HEK293T (cell line): ENCODE measurements around the gene MYOZ2.
"Not testable (repeated sequence)": the region's sequence is repeated elsewhere in the genome, so short reads cannot be mapped to it uniquely, and the experiment has no call there.

ENCODE experiments used
- CTCF ChIA-PET: fragments of 350-600 bp; formaldehyde crosslinking; extraction: SDS; loops from one replicate; lab custom pipeline; 2021; ENCODE audit warnings: antibody characterized with exemption, inconsistent platforms; lab: Yijun Ruan, JAX
- POLR2A ChIA-PET: fragments of 350-600 bp; formaldehyde crosslinking; extraction: SDS; loops from one replicate; lab custom pipeline; 2020; ENCODE audit warnings: antibody characterized with exemption, inconsistent platforms; lab: Yijun Ruan, JAX
- DNase-seq: peaks from one replicate; pipeline ENCODE4 v3.0.0; 2012; ENCODE audit warnings: mixed read lengths; ENCODE audit errors: extremely low spot score
- ARNT ChIP-seq: fragments of 450-650 bp; IDR thresholded peaks from 2 replicates; pipeline ENCODE4 v1.6.1; 2017; ENCODE audit warnings: mild to moderate bottlenecking
- BHLHE40 ChIP-seq: fragments of 450-650 bp; IDR thresholded peaks from 2 replicates; pipeline ENCODE4 v1.6.1; 2016; ENCODE audit warnings: mild to moderate bottlenecking, moderate library complexity, borderline replicate concordance
- CTBP1 ChIP-seq: fragments of 450-650 bp; IDR thresholded peaks from 2 replicates; pipeline ENCODE4 v1.6.1; 2016; ENCODE audit warnings: borderline replicate concordance
- ELF4 ChIP-seq: fragments of 450-650 bp; IDR thresholded peaks from 2 replicates; pipeline ENCODE4 v1.6.1; 2017; ENCODE audit warnings: antibody characterized with exemption
- FOXA1 ChIP-seq: fragments of 450-650 bp; IDR thresholded peaks from 2 replicates; pipeline ENCODE4 v1.6.1; 2016; ENCODE audit warnings: mild to moderate bottlenecking
- FOXK2 ChIP-seq: fragments of 450-650 bp; IDR thresholded peaks from 2 replicates; pipeline ENCODE4 v1.6.1; 2016; ENCODE audit warnings: mild to moderate bottlenecking
- FOXM1 ChIP-seq: fragments of 450-650 bp; IDR thresholded peaks from 2 replicates; pipeline ENCODE4 v1.6.1; 2017; ENCODE audit warnings: mild to moderate bottlenecking, borderline replicate concordance
- HDGF ChIP-seq: fragments of 450-650 bp; IDR thresholded peaks from 2 replicates; pipeline ENCODE4 v1.6.1; 2017; ENCODE audit warnings: antibody characterized with exemption, borderline replicate concordance
- L3MBTL2 ChIP-seq: fragments of 450-650 bp; conservative IDR thresholded peaks from 2 replicates; pipeline ENCODE4 v1.6.1; 2016; ENCODE audit warnings: mild to moderate bottlenecking
- LEF1 ChIP-seq: fragments of 450-650 bp; IDR thresholded peaks from 2 replicates; pipeline ENCODE4 v1.6.1; 2017; ENCODE audit warnings: mild to moderate bottlenecking, borderline replicate concordance
- NFRKB ChIP-seq: fragments of 450-650 bp; IDR thresholded peaks from 2 replicates; pipeline ENCODE4 v1.6.1; 2016; ENCODE audit warnings: mild to moderate bottlenecking, moderate library complexity
- SP1 ChIP-seq: fragments of 450-650 bp; IDR thresholded peaks from 2 replicates; pipeline ENCODE4 v1.6.1; 2017
- SUZ12 ChIP-seq: fragments of 450-650 bp; IDR thresholded peaks from 2 replicates; pipeline ENCODE4 v1.6.1; 2016; ENCODE audit warnings: mild to moderate bottlenecking
- TARDBP ChIP-seq: fragments of 450-650 bp; IDR thresholded peaks from 2 replicates; pipeline ENCODE4 v1.6.1; 2016
- ZNF384 ChIP-seq: fragments of 450-650 bp; IDR thresholded peaks from 2 replicates; pipeline ENCODE4 v1.6.1; 2016
- TF ChIP-seq, protein P1 (sequence below): fragments of 450-650 bp; IDR thresholded peaks from 2 replicates; pipeline ENCODE4 v1.6.1; 2016

MYOZ2 gene

GRCh38 chr4:119136546-119136945 lies 914 bp downstream of the MYOZ2 start:
- ChIA-PET CTCF (no interaction called here), POLR2A (interaction anchor here (1.1 kb wide), 1 partner anchor 76 kb away, joined by 6 read pairs; the partner anchor contains the start of gene USP53)
- TF ChIP-seq L3MBTL2: no peak
- TF ChIP-seq, protein P1, sequence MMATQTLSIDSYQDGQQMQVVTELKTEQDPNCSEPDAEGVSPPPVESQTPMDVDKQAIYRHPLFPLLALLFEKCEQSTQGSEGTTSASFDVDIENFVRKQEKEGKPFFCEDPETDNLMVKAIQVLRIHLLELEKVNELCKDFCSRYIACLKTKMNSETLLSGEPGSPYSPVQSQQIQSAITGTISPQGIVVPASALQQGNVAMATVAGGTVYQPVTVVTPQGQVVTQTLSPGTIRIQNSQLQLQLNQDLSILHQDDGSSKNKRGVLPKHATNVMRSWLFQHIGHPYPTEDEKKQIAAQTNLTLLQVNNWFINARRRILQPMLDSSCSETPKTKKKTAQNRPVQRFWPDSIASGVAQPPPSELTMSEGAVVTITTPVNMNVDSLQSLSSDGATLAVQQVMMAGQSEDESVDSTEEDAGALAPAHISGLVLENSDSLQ: no peak
- no peak for TF ChIP-seq LEF1
- no peak for TF ChIP-seq ZNF384
- no peak for TF ChIP-seq SUZ12
- no peak for TF ChIP-seq ELF4
- no peak for TF ChIP-seq CTBP1
- TF ChIP-seq TARDBP: no peak
- TF ChIP-seq NFRKB: no peak
- no peak for TF ChIP-seq HDGF
- TF ChIP-seq BHLHE40: no peak
- TF ChIP-seq FOXA1: no peak
- TF ChIP-seq SP1: no peak
- TF ChIP-seq FOXK2: no peak
- TF ChIP-seq FOXM1: no peak
- no peak for DNase-seq

GRCh38 chr4:119138046-119138445 lies 2.4 kb downstream of the MYOZ2 start:
- no peak for DNase-seq
- ChIA-PET CTCF (interaction anchor here (0.7 kb wide), 1 partner anchor 71 kb away, joined by 3 read pairs; no protein-coding TSS in a partner anchor), POLR2A (interaction anchor here (1.2 kb wide), 1 partner anchor 74 kb away, joined by 3 read pairs; the partner anchor contains the start of gene USP53)
- TF ChIP-seq SP1 (no peak), HDGF (no peak), NFRKB (no peak), SUZ12 (no peak), FOXA1 (no peak), ELF4 (no peak), CTBP1 (no peak), LEF1 (no peak), FOXM1 (no peak), ARNT (no peak), FOXK2 (no peak), TARDBP (no peak), ZNF384 (no peak), L3MBTL2 (no peak), BHLHE40 (no peak)
- TF ChIP-seq, protein P1: no peak

DNA sequence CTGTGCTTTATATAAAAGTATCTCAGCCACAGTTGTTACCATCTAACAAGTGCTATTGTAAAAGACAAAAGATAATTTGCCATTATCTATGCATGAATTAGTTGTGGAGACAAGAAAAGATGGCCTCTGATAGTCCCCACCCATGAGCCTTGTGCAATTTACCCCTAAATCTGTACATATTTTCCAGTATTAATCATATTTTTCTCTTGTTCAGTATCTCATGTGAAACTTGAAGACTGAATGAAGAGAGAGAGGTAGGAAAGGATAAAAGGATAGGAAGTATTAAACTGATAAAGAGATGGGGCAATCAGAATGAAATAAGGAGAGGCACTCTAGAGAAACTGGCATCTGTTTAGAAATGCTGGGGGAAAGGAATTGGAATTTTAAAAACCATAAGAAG lies 3.7 kb downstream of the MYOZ2 start:
- DNase-seq: no peak
- TF ChIP-seq FOXM1 (no peak), L3MBTL2 (no peak), SP1 (no peak), SUZ12 (no peak), CTBP1 (no peak), BHLHE40 (no peak), ELF4 (no peak), HDGF (no peak), ARNT (no peak), LEF1 (no peak), TARDBP (no peak), NFRKB (no peak), FOXA1 (no peak), ZNF384 (no peak), FOXK2 (no peak)
- TF ChIP-seq, protein P1: no peak
- POLR2A ChIA-PET: interaction anchor here (1.5 kb wide), 1 partner anchor 73 kb away, joined by 5 read pairs; the partner anchor contains the start of gene USP53
- CTCF ChIA-PET: no interaction called here

DNA sequence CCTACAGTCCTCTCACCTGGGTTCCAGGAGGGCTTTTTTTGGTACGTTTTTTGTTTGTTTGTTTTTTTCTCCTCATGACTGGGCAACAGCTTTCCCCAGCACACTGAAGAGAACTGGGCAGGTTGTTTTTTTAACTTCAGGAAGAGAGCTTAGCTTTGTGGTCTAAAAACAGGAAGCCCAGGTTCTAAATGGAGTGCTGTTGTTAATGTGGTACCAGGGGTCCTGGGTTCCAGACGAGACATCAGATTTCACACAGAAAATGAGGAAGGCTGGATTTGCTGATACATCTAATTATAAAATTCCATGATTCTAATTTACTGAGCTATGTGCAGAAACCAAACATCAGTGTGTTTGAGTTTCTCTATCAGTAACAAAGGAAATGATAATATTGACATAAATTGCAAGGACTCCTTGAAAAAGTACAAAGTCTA lies 4.2 kb downstream of the MYOZ2 start:
- CTCF ChIA-PET: no interaction called here
- no peak for DNase-seq
- POLR2A ChIA-PET: interaction anchor here (1.5 kb wide), 1 partner anchor 73 kb away, joined by 5 read pairs; the partner anchor contains the start of gene USP53
- TF ChIP-seq SUZ12: no peak
- no peak for TF ChIP-seq ZNF384
- no peak for TF ChIP-seq HDGF
- TF ChIP-seq, protein P1: no peak
- no peak for TF ChIP-seq LEF1

- POLR2A ChIA-PET, CTCF ChIA-PET, DNase-seq: not testable (repeated sequence)
Observed at GRCh38 chr4:119141283-119141682, 5.7 kb downstream of the MYOZ2 start.

DNA sequence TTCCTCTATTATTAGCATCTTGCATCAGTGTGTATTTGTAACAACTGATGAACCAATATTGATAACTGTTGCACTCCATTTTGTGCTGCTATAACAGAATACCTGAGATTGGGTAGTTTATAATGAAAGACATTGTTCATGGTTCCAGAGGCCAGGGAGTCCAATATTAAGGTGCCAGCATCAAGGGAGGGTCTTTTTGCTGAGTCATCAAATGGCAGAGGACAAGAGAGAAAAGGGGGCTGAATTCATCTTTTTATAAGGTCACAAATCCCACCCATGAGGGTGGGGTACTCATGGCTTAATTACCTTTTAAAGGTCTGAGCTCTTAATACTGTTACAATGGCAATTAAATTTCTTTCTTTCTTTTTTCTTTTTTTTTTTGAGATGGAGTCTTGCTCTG lies 7.2 kb downstream of the MYOZ2 start:
- POLR2A ChIA-PET: no interaction called here
- no peak for TF ChIP-seq HDGF
- TF ChIP-seq SUZ12: no peak
- no peak for TF ChIP-seq FOXA1
- TF ChIP-seq ELF4: no peak
- no peak for TF ChIP-seq L3MBTL2
- TF ChIP-seq BHLHE40: no peak
- no peak for TF ChIP-seq TARDBP
- TF ChIP-seq LEF1: no peak
- TF ChIP-seq, protein P1: no peak
- no peak for TF ChIP-seq ARNT
- TF ChIP-seq SP1: no peak
- no peak for TF ChIP-seq NFRKB
- TF ChIP-seq CTBP1: no peak
- TF ChIP-seq ZNF384: no peak
- no peak for TF ChIP-seq FOXK2
- no peak for TF ChIP-seq FOXM1
- no peak for DNase-seq
- CTCF ChIA-PET: no interaction called here

DNA sequence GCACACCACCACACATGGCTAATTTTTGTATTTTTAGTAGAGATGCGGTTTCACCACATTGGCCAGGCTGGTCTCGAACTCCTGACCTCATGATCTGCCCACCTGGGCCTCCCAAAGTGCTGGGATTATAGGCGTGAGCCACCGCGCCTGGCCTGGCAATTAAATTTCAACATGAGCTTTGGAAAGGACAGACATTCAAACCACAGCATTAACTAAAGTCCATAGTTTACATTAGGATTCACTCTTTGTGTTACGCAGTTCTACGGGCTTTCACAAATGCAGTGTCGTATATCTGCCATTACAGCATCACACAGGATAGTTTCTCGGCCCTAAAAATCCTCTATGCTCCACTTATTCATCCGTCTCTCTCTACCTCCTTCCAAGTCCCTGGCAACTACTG lies 7.7 kb downstream of the MYOZ2 start:
- CTCF ChIA-PET, POLR2A ChIA-PET, DNase-seq: not testable (repeated sequence)
